Hepatocyte (in vitro differentiated cells): ENCODE measurements around the gene PLSCR1.

Source experiments
- CTCF ChIP-seq: fragments of 200-600 bp; sonication (generic); IDR thresholded peaks from 2 replicates; pipeline ENCODE4 v1.5.1; 2016; ENCODE audit warnings: antibody characterized with exemption, mild to moderate bottlenecking; ENCODE audit not compliant: poor library complexity
- EZH2 ChIP-seq: fragments of 200-600 bp; sonication (generic); IDR thresholded peaks from 2 replicates; pipeline ENCODE4 v1.6.1; 2016; ENCODE audit warnings: antibody characterized with exemption, mild to moderate bottlenecking, borderline replicate concordance
- EZH2phosphoT487 ChIP-seq: fragments of 200-600 bp; sonication (generic); IDR thresholded peaks from one replicate; pipeline ENCODE4 v1.6.1; 2018; ENCODE audit warnings: antibody characterized with exemption, mild to moderate bottlenecking, low read depth, moderate library complexity; ENCODE audit not compliant: unreplicated experiment, severe bottlenecking

- TF ChIP-seq CTCF: no peak
- TF ChIP-seq EZH2: no peak
- TF ChIP-seq EZH2phosphoT487: no peak
Observed at GRCh38 chr3:146585156-146585555, 40.7 kb upstream of the PLSCR1 start.
